HuH-7 (cell line): ENCODE measurements around the gene HPN.
A peak's percentile ranks its signal among the peaks of the same experiment; 100 is the strongest.

Experiments
- DNase-seq: peaks from one replicate; pipeline ENCODE4 v3.0.0; 2011; ENCODE audit warnings: low spot score

Gene HPN

DNA sequence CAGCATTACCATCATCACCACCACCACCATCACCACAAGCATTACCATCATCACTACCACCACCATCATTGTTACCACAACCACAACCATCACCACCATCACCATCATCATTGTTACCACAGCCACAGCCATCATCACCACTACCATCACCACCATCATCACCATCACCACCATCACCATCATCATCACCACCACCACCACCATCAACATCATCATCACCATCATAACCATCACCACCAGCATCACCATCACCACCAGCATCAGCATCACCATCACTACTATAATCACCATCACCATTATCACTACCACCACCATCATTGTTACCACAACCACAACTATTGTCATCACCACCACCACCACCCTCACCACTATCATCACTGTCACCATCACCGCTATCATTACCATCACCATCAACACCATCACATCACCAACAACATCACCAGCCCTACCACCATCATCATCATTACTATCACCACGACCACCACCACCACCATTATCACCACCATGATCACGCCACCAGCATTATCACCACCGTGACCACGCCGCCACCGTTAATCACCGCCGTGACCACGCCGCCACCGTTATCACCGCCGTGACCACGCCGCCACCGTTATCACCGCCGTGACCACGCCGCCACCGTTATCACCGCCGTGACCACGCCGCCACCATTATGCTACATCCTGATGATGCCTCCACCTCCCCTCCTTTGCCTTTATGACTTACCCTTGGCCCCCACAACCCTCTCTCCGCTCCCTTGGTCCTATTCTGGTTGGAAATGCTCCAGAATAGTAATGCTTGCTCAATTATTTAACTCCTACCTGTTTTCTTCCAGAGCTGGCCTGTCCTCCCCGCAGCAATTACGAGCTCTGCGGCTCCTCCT lies 64.1 kb downstream of the HPN start:
- no peak for DNase-seq

DNA sequence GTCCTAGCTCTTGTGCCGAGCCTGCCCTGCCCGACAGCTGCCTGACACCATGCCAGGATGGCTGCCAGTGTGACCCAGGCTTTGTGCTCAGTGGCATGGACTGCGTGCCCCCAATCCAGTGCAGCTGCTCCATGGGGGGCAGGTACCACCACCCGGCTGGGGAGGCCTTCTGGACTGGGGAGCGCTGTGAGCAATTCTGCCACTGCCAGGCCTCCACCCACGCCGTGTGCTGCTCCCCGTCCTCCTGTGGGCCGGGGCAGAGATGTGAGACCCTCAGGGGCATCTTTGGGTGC lies 64.7 kb downstream of the HPN start:
- DNase-seq = no peak

DNA sequence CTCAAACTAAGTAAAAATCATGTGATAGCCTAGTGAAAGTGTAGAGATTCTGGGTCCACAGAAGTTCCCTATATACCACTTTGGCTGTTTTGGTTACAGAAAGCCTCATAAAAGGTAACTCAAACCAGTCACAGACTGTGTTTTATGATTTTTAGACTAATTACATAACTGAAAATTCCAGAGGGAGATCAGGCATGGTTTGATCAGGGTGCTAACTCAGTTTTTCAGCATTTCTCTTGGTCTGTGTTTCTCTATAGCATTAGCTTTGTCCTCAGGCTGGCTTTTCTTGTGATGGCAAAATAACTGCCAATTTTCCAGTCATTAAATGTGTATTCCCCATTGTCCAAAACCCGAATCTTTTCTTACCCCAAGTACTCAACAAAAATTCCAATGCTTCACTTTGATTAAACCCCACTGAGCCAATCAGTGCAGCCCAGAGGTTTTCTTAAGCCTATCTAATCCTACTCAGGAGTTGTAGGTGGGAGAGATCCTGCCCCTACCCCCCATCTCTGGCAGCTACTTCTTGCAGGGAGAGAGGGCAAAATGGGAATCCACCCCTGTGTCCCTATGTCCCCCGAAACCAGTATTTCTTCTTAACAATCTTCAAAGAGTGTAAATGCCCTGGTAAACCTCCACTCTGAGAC lies 65.5 kb downstream of the HPN start:
- no peak for DNase-seq

DNA sequence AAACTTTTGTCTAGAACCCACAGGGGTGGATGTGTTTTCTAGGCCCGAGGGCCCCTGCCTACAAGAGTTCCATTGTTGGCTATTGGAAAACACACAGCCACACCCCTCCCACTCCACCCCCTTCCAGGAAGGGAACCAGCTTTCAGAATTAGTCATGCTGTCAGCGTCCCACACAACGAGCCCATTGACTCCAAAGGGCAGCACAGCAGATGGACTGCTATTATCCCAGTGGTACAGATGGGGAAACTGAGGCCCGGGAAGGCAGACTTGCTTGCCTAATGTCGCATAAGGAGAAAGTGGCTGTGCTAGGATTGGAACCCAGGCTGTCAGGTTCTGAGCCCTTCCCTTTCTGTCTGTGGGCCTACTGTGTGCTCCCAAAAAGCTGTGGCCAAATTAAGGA lies 66.0 kb downstream of the HPN start:
- DNase-seq = peak; percentile 52

DNA sequence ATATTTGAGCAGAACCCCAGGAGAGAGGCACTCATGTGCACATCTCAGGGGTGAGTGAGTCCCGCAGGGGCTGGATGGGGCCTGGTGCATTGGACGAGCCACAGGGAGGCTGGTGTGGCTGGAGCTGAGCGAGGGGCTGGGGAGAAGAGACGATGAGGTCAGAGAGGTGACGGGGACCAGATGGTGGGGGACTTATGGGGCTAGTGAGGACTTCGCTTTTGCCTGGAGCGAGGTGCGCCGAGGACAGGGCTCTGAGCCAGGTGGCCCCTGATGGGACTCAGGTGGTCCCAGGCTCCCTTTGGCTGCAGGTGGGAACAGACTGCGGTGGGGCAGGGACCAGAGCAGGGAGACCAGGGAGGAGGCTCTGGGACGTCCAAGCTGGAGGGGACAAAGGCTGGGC lies 67.2 kb downstream of the HPN start:
- DNase-seq = no peak

DNA sequence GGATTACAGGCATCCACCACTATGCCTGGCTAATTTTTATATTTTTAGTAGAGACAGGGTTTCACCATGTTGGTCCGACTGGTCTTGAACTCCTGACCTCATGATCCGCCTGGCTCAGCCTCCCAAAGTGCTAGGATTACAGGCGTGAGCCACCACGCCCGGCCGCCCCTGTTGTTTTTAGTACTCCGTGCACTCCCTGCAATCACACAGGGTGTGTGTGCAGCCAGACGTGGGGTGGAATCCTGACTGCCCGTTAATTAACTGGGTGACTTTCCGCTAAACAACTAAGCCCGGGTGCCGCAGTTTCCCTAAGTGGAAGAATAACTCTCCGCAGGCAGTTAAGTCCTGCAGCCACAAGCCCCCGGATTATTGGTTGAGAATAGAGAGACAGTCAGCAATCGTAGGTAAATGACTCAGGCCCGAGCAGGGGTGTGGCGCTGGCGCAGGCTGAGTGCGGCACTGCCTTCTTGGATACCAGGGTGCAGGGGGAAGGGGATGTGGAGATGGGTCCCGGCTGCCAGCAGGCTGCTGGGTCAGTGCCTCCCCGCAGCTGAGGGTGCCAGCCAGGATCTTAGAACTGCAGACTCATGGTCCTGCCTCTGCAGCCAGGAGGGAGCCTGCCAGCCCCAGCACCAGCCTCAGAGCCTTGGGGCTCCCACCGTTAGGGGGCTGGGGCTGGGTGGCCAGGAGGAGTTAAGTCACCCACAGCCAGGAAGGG lies 68.0 kb downstream of the HPN start:
- DNase-seq = no peak

DNA sequence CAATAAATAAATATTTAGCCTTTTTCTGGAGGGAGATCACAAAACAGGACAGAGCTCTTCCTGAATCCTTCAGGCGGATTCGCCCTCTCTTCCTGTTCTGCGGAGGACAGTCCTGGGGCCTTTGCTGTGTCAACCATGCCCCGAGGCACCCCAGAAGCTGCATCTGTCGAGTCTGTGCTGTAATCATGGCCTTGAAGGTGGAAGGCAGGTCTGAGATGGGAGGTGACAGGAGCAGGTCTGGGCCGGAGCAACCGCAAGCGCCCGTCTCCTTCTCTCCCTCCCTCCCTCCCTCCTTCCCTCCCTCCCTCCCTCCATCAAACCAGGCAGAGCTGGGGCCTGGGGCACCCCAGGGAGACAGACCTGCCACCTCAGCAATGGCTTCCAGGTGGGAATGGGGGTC lies 69.5 kb downstream of the HPN start:
- DNase-seq = no peak

DNA sequence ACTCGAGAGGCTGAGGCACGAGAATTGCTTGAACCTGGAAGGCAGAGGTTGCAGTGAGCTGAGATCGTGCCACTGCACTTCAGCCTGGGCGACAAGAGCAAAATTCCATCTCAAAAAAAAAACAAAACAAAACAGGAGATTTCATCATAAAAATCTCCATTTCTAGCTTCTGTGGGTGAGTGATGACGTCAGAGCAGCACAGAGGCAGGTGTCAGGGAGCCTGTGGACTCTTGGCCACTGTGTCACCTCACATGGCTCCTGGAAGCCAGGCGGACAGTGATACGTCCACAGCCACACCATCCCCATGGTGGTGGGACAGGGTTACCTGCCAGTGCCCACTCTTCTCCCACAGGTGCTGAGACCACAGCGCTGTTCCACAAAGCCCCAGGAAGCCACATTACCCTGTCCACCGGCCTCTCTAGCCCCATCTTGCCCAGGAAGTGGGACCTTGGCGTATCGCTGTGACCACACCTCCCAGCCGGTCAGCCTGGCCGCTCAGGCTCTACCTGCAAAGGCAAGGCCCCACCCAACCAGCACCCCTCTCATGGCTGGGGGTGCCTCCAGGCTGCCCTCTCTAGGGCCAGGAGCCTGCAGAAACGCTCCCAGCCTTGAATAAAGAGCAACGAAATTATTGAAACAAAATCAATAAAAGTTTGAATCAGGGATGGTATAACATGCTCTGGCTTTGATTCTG lies 71.6 kb downstream of the HPN start:
- DNase-seq = no peak

DNA sequence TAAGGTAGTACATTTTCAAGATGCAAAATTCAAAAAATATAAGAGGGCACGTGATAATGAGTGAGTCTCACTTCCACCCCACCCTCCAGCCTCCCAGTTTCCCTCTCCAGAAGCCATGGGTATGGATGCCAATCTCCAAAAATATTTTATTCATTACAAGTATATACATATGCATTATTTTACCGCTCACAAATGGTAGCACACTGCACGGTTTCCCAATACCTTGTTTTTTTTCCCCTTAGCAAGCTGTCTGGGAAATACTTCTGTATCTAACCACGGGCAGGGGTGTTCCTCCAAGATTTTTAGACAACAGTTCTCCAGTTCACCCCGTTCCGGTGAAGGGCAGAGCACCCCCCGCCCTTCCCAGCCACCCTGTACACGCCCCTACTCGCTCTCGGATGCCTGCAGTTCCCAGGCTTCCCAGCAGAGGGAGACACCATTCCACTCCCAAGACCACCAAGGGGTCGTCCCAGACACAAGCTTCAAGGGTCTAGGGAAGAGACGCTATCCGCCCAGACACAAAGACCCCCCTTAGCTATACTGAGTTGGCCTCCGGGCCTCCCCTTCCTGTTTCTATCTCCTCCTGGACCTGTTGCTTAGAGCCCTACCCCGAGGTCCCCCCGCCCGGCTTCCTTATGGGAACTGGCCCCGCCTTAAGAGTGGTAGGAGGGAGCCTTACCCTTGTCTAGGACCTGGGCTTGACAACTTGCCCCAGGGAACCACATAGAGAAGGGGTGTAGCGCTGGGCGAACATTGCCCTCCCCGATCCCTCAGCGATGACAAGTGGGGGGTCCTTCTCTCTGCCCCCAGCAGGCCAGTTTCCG lies 73.0 kb downstream of the HPN start:
- DNase-seq = peak; percentile 85

DNA sequence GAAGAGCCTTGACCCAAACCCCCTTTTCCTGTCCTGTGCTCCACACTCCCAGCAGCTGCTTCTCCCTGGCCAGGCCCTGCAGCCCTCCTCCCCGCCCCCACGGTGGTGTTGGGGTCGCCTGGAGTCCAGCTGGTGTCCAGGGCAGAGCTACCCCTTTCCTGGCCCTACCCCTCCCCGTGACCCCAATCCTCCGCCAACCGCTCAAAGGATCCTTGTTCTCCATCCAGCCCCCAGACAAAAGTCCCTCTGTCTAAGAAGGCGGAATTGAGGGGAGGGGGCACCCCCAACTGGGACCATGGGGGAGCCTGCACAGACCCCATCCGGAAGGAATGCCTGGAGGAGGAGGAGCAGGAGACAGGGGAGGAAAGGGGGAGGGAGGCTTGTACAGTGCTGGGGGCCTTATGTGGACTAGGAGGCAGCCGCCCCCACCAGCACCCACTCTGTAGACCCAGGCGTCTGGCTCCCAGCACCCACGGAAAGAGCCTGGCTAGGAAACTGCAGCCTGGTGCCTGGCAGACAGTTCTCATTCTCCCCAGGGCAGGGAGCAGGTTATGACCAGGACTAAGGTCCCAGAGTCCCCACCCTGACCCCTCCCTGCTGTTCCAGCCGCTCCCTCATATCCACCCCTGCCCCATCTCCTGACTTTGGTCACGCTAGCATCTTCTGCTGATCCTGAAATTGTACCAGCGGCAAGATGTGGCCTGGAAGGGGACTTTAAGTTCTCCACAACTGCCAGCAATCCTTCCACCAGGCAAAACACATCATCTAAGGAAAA lies 73.8 kb downstream of the HPN start, which contains the start of gene FXYD3:
TSS of gene FXYD3 (plus strand) at position 647 of the 775 bp plus-strand sequence. CDS start 3,554 bp downstream, outside the sequence.
- DNase-seq = no peak
